DND-41 (cell line): ENCODE results near the gene ODAM.

Experiments used
- ATAC-seq: fragments of 200-7000 bp; cut with Tn5 transposase; 3 replicates; pipeline ENCODE4 v1.9.1; 2021; ENCODE audit warnings: low read depth; ENCODE audit not compliant: insufficient read depth
- DNase-seq: peaks from one replicate; pipeline ENCODE4 v3.0.0-alpha.2; 2020
- H2AFZ ChIP-seq: 2 replicates; pipeline ENCODE4 v1.6.0; 2012; ENCODE audit warnings: low read depth, low read length
- H3K27ac ChIP-seq: 2 replicates; pipeline ENCODE4 v1.5.1; 2012; ENCODE audit warnings: low read length, inconsistent platforms
- H3K27me3 ChIP-seq: fragments of 200-600 bp; sonication (generic); 2 replicates; pipeline ENCODE4 v1.6.0; 2012; ENCODE audit warnings: low read length, mild to moderate bottlenecking, inconsistent platforms; ENCODE audit not compliant: insufficient read depth, poor library complexity
- H3K36me3 ChIP-seq: 2 replicates; pipeline ENCODE4 v1.5.1; 2012; ENCODE audit warnings: low read length, inconsistent platforms; ENCODE audit not compliant: insufficient read depth
- H3K4me1 ChIP-seq: 2 replicates; pipeline ENCODE4 v1.5.1; 2012; ENCODE audit warnings: mild to moderate bottlenecking, low read length; ENCODE audit not compliant: insufficient read depth
- H3K4me2 ChIP-seq: 2 replicates; pipeline ENCODE4 v1.6.0; 2012; ENCODE audit warnings: mild to moderate bottlenecking, moderate library complexity, low read length, inconsistent platforms; ENCODE audit not compliant: insufficient read depth
- H3K4me3 ChIP-seq, 2 experiments: fragments of 200-600 bp in 1 of 2; shearing (Covaris generic) in 1 of 2; 2 replicates each; pipeline ENCODE4 v1.5.1; 2012 to 2016; ENCODE audit warnings: inconsistent platforms in 2 of 2, low read length in 2 of 2, mild to moderate bottlenecking in 2 of 2, low read depth in 1 of 2, moderate library complexity in 1 of 2
- H3K79me2 ChIP-seq: 2 replicates; pipeline ENCODE4 v1.6.0; 2012; ENCODE audit warnings: low read length, inconsistent platforms; ENCODE audit not compliant: insufficient read depth
- H3K9ac ChIP-seq: 2 replicates; pipeline ENCODE4 v1.6.0; 2012; ENCODE audit warnings: low read depth, mild to moderate bottlenecking, inconsistent platforms, low read length, moderate library complexity
- H3K9me3 ChIP-seq: 2 replicates; pipeline ENCODE4 v1.5.1; 2012; ENCODE audit warnings: low read length, moderate library complexity, mild to moderate bottlenecking, inconsistent platforms; ENCODE audit not compliant: insufficient read depth, severe bottlenecking
- H4K20me1 ChIP-seq: 2 replicates; pipeline ENCODE4 v1.6.0; 2012; ENCODE audit warnings: low read length; ENCODE audit not compliant: insufficient read depth
- CTCF ChIP-seq: IDR thresholded peaks from 2 replicates; pipeline ENCODE4 v1.5.1; 2012; ENCODE audit warnings: borderline replicate concordance, low read length, moderate library complexity, mild to moderate bottlenecking; ENCODE audit not compliant: poor library complexity, severe bottlenecking; ENCODE audit errors: extremely low read depth
- EZH2 ChIP-seq: IDR thresholded peaks from 3 replicates; pipeline ENCODE4 v1.6.1; 2012; ENCODE audit warnings: borderline replicate concordance, low read depth, mild to moderate bottlenecking, moderate library complexity, low read length, inconsistent platforms; ENCODE audit not compliant: severe bottlenecking

The ODAM gene

GRCh38 chr4:70191647-70192046, 3.9 kb upstream of the ODAM start:
- H3K9ac ChIP-seq = no peak overlapping the region
- no peaks in the 10 kb centered on the region for H4K20me1 ChIP-seq
- H3K4me3 ChIP-seq = no peak overlapping the region
- H3K79me2 ChIP-seq = no peaks in the 10 kb centered on the region
- DNase-seq (no peak), ATAC-seq (no peak)
- no peaks in the 10 kb centered on the region for H3K4me1 ChIP-seq
- no peaks in the 10 kb centered on the region for H3K36me3 ChIP-seq
- H3K27me3 ChIP-seq = peaks cover 6% of the 10 kb centered on the region
- no peak overlapping the region for H3K27ac ChIP-seq
- TF ChIP-seq CTCF (no peak), EZH2 (no peak)
- no peak overlapping the region for H3K4me2 ChIP-seq
- H2AFZ ChIP-seq = no peak overlapping the region
- H3K9me3 ChIP-seq = no peaks in the 10 kb centered on the region

DNA sequence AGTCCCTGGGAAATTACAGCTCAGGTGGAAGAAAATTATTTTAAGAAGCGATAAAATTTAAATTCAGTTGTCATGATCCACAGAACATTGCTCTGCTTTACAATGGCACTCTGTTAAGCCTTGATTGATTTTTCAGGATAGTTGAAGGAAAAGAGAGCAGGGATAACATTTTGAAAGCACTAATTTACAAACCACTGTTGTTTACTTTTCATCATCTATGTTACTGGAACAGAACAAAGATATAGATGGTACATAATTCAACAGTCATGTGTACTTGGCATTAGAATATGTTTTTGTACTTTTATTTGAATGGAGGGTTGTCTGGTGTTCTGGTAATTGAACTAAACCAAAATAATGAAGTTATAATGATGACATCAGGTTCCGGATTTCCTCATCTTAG, 2.6 kb upstream of the ODAM start:
- Histone ChIP-seq H3K4me3 (no peak overlapping the region), H3K79me2 (no peaks in the 10 kb centered on the region), H2AFZ (no peak overlapping the region), H3K4me1 (no peaks in the 10 kb centered on the region), H3K4me2 (no peak overlapping the region), H3K27me3 (peaks cover 10% of the 10 kb centered on the region), H4K20me1 (no peaks in the 10 kb centered on the region), H3K27ac (no peak overlapping the region), H3K9me3 (no peaks in the 10 kb centered on the region), H3K36me3 (no peaks in the 10 kb centered on the region), H3K9ac (no peak overlapping the region)
- TF ChIP-seq EZH2 = no peak
- no peak for TF ChIP-seq CTCF
- DNase-seq (no peak), ATAC-seq (no peak)

DNA sequence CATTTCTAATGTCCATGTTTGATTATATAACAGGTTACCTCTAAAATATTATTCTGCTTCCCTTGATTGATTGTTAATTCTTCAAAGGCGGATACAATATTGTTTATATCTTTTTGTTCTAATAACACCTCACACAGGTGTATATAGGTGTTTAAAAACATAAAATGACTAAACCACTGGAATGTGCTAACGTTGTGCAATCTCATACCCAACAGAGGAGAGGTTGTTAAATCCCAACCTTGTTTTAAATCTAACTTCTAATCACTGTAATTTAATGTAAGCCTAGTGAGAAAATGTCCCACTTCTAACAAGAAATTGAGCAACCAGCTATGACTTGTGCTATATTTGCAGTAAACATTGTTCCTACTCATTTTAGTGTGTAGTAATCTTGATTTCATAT, 1.3 kb downstream of the ODAM start:
- peaks cover 5% of the 10 kb centered on the region for H3K27me3 ChIP-seq
- DNase-seq = no peak
- no peak for TF ChIP-seq EZH2
- no peak for TF ChIP-seq CTCF
- no peak overlapping the region for H3K4me2 ChIP-seq
- H4K20me1 ChIP-seq = no peaks in the 10 kb centered on the region
- H3K4me1 ChIP-seq = no peaks in the 10 kb centered on the region
- H3K27ac ChIP-seq = no peak overlapping the region
- H3K9ac ChIP-seq = no peak overlapping the region
- no peaks in the 10 kb centered on the region for H3K9me3 ChIP-seq
- ATAC-seq = no peak
- no peaks in the 10 kb centered on the region for H3K79me2 ChIP-seq
- H3K4me3 ChIP-seq = no peak overlapping the region
- no peak overlapping the region for H2AFZ ChIP-seq
- no peaks in the 10 kb centered on the region for H3K36me3 ChIP-seq

- no peaks in the 10 kb centered on the region for H3K36me3 ChIP-seq
- DNase-seq (no peak), ATAC-seq (no peak)
- H3K4me2 ChIP-seq = no peak overlapping the region
- no peak overlapping the region for H2AFZ ChIP-seq
- TF ChIP-seq EZH2 (no peak), CTCF (no peak)
- no peak overlapping the region for H3K27ac ChIP-seq
- H3K4me1 ChIP-seq = no peaks in the 10 kb centered on the region
- H3K27me3 ChIP-seq = peaks cover 4% of the 10 kb centered on the region
- no peak overlapping the region for H3K4me3 ChIP-seq
- H3K9ac ChIP-seq = no peak overlapping the region
- no peaks in the 10 kb centered on the region for H3K79me2 ChIP-seq
- H3K9me3 ChIP-seq = no peaks in the 10 kb centered on the region
- H4K20me1 ChIP-seq = no peaks in the 10 kb centered on the region
Observed at GRCh38 chr4:70197842-70198241, 2.3 kb downstream of the ODAM start.
